ENCODE data around the gene CDC14B.
"Not testable (repeated sequence)": the region's sequence is repeated elsewhere in the genome, so short reads cannot be mapped to it uniquely, and the experiment has no call there.

The CDC14B gene

GRCh38 chr9:96524764-96525163 lies 94.9 kb downstream of the CDC14B start:
- DNase-seq, result no peak

DNA sequence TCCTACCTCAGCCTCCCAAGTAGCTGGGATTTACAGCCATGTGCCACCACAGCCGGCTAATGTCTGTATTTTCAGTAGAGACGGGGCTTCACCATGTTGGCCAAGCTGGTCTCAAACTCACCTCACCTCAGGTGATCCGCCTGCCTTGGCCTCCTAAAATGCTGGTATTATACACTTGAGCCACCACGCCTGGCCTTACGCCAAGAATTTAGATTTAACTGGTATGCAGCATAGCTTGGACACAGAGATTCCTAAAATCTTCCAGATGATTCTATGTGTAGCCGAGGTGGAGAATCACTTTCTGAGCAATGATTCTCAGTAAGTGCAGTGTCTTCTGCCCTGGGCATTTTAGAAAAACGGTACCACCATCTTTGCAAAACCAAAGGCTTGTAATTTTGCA lies 95.6 kb downstream of the CDC14B start:
- DNase-seq, result no peak

DNA sequence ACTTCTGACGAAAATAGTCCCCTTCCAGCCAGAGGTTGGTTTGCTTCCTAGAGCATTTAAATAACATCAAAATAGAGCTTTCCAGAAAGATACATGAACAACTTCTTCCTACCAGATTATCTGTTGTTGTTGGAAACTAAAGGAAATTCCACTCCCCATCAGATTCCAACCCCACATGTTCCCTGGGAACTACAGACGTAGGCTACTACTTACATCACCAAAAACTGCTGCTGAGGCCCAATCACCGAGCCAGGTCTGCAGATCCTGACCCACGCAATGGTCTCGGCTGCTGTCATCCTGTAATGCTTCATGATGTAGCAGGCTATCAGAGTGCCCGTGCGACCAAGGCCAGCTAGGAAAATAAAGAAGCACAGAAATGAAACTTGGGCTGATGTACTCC lies 96.3 kb downstream of the CDC14B start:
- DNase-seq, result no peak

GRCh38 chr9:96522366-96522765 lies 97.3 kb downstream of the CDC14B start:
- no peak for DNase-seq

DNA sequence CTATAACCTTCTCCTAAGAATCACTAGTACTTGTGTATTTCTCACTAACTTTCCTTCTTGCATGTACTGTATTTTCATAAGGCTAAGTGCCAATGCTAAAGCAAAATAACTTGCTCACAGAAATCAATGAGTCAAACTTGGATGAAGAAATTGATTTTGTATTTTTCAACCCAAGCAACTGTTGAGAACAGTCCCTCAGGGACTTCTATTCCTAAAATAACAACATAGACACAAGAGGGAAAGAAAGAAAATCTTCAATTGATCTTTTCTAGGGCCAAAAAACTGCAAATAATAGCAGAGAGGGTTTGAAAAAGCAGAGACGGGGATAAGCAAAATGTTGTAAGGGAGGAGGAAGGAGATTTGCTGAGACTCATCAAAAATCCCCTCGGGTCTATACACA lies 99.9 kb downstream of the CDC14B start:
- no peak for DNase-seq

DNA sequence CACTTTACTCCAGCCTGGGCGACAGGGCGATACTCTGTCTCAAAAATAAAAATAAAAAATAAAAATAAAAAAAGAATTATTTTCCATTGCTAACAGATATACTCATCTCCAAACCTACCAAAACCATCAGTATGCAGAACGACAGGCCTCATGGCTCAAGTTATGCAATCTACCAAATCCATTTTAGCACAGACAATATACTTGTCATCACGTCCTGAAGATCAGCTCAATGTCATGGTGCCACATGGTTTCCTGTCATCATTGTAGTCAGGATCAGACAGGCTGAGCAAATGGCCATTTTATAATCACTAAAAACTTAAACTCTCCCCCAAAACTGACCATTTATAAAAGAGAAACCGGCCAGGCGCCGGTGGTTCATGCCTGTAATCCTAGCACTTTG lies 100.5 kb downstream of the CDC14B start:
- DNase-seq, result no peak

DNA sequence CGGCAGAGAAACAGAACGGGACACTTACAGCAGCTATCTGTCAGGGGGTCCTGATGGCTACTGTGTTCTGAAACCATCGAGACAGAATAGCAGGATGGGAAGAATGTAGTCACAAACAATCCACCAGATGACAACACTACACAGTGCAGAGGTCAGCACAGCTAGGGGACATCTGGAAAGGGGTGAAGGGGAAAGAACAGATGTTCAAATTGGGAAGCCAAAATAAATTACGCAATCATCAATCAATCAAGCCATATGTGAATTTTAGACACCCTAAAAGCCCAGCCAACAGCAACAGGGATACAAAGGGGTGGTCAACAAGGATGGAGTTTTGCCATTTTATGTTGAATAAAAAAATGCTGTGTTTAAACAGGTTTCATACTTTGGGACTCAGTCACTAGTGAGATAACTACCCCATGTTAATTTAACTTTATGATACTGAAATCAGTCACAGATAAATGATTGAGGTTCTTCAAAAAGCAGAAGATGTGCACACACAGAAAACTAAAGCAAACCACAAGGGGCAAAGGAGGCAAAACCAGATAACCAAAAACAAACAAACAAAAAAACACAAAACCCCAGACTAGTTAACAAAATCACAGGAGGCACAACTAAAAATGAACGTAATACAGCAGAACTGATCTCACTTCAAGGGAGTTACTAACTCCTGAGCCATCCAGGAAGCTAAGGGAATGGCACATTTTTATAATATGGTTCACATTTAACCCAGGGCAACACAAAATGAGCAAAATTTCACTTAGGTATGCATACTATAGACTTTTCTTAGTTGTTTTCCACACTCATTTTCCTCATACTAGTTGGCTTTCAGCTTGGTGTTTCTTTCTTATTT lies 103.8 kb downstream of the CDC14B start:
- no peak for DNase-seq

- DNase-seq, result no peak
These were observed 104.9 kb downstream of the CDC14B start for GRCh38 chr9:96514800-96515158.

GRCh38 chr9:96514108-96514799 lies 105.4 kb downstream of the CDC14B start:
- no peak for DNase-seq

GRCh38 chr9:96513622-96514021 lies 106.0 kb downstream of the CDC14B start:
- no peak for DNase-seq

- no peak for DNase-seq
These were observed 107.4 kb downstream of the CDC14B start for GRCh38 chr9:96512240-96512639.

- no peak for DNase-seq
These were observed 109.4 kb downstream of the CDC14B start for GRCh38 chr9:96510258-96510657.

- no peak for DNase-seq
These were observed 109.8 kb downstream of the CDC14B start for GRCh38 chr9:96509848-96510247.

DNA sequence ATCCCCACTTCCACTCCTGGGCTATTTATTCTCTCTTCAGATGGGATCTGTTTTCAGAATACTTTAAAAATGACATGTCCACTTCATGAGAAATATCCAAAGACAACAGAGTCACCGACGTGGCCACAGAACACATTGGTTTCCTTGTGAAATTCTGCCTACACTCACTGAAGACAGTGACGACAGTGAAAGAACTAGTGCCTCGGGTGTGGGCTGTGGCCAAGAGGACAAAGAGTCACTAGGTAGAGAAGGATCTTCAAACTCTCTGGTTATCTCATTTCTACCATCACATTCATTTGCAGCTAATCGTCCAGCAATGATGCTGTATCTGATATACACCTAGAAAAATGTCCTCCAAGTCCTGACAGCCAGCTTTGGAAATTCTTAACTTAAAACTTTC lies 110.6 kb downstream of the CDC14B start:
- DNase-seq, result no peak

GRCh38 chr9:96508227-96508940 lies 111.3 kb downstream of the CDC14B start:
- no peak for DNase-seq

- no peak for DNase-seq
These were observed 114.2 kb downstream of the CDC14B start for GRCh38 chr9:96505316-96505991.

GRCh38 chr9:96503918-96504317 lies 115.7 kb downstream of the CDC14B start:
- DNase-seq, result no peak

- not testable (repeated sequence) for DNase-seq
These were observed 116.3 kb downstream of the CDC14B start for GRCh38 chr9:96503374-96503748.

- DNase-seq, result no peak
These were observed 116.9 kb downstream of the CDC14B start for GRCh38 chr9:96502539-96503373.

DNA sequence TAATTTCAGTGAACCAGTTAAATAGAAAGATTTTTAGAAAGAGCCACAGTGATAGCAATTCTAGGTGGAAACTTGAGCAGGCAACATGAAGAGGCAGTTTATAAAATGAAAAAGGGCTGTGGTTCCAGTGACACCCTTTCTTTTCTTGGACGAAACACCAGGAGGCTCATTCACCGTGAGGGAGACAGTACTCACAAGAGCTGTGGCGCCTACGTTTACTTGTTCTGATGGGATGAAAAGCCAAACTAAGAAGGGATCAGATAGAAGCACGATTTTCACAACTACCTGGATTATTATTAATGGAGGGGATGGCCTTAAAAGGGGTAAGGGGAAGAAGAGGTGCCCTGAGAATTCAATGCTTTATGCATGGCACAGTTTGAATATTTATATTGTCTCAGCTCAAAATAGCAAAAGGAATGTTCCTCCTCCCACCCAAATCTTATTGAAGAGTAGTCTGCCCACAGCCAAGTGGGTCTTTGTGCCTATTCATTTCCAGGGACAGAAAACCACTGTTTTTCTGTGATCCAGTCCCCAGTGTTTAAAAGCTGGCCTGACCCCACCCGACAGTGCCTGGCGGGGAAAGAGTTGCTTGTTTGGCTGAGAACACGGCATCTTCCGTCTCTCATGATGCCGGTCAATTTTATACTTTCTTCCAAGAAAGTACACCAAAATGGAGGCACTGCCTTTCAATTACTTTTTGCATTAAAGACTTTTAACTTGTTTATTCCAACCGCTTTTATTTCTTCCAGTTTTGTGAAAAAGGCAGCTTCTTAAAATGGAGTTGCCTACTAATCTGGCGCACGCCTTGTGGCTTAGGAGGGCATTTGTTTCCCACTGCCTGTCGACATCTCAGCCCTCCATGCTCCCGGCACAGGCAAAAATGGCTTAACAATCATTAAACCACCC lies 117.8 kb downstream of the CDC14B start:
- DNase-seq, result no peak

All from activated CD4-positive, alpha-beta T cell treated with anti-CD3 and anti-CD28 coated beads, Interleukin-2, amount 50 U/mL, for 48 hours (primary cell).